HG02642 (cell line): ENCODE measurements around the gene HEXB.

Experiments used
- ATAC-seq: cut with Tn5 transposase; IDR thresholded peaks from one replicate; pipeline ENCODE4 v1.9.1; 2021; ENCODE audit warnings: mild to moderate bottlenecking; ENCODE audit not compliant: unreplicated experiment, poor library complexity

Gene HEXB

GRCh38 chr5:74684900-74685851 lies at the start of gene HEXB:
Gene HEXB, plus strand, starts transcription at chr5:74685233. Its CDS starts 28 bp downstream, at chr5:74685261.
- ATAC-seq, result peak; percentile 85

- no peak for ATAC-seq
These were observed 48.9 kb upstream of the HEXB start for GRCh38 chr5:74636149-74636548.

- no peak for ATAC-seq
These were observed 48.5 kb upstream of the HEXB start for GRCh38 chr5:74636552-74636951.

- ATAC-seq, result no peak
These were observed 46.5 kb upstream of the HEXB start for GRCh38 chr5:74638544-74638969.

GRCh38 chr5:74638970-74639806 lies 45.8 kb upstream of the HEXB start:
- peak; percentile 33 for ATAC-seq

- ATAC-seq, result peak; percentile 25
These were observed 45.1 kb upstream of the HEXB start for GRCh38 chr5:74639807-74640449.

- ATAC-seq, result peak; percentile 76
These were observed 44.5 kb upstream of the HEXB start, which contains the start of gene ENC1 for GRCh38 chr5:74640450-74640953. Gene ENC1, minus strand, starts transcription at chr5:74640728. Its CDS starts 4,243 bp downstream, at chr5:74636485.

GRCh38 chr5:74640954-74641734 lies 43.9 kb upstream of the HEXB start:
- peak; percentile 23 for ATAC-seq

GRCh38 chr5:74641735-74642542 lies 43.1 kb upstream of the HEXB start:
- no peak for ATAC-seq

- no peak for ATAC-seq
These were observed 42.5 kb upstream of the HEXB start for GRCh38 chr5:74642543-74642863.

- no peak for ATAC-seq
These were observed 41.9 kb upstream of the HEXB start for GRCh38 chr5:74643111-74643562.

GRCh38 chr5:74647096-74647495 lies 37.9 kb upstream of the HEXB start:
- ATAC-seq, result no peak

GRCh38 chr5:74648835-74649293 lies 36.2 kb upstream of the HEXB start:
- ATAC-seq, result peak; percentile 77

- no peak for ATAC-seq
These were observed 35.5 kb upstream of the HEXB start for GRCh38 chr5:74649421-74649973.

GRCh38 chr5:74651710-74652109 lies 33.3 kb upstream of the HEXB start:
- ATAC-seq, result no peak

GRCh38 chr5:74652576-74652975 lies 32.5 kb upstream of the HEXB start:
- ATAC-seq, result no peak

GRCh38 chr5:74653991-74654390 lies 31.0 kb upstream of the HEXB start:
- no peak for ATAC-seq

GRCh38 chr5:74655206-74655605 lies 29.8 kb upstream of the HEXB start:
- no peak for ATAC-seq
